Activated naive CD4-positive, alpha-beta T cell treated with anti-CD3 and anti-CD28 coated beads, Interleukin-2, amount 50 U/mL, for 24 hours (primary cell): Measurements from ENCODE around the gene LMX1A.

Experiments
- H3K27ac Mint-ChIP-seq: one replicate; pipeline ENCODE4 v1.8.0; 2021; ENCODE audit warnings: mild to moderate bottlenecking, mixed read lengths
- H3K27me3 Mint-ChIP-seq: one replicate; pipeline ENCODE4 v1.8.0; 2021; ENCODE audit warnings: mixed read lengths
- H3K36me3 Mint-ChIP-seq: one replicate; pipeline ENCODE4 v1.8.0; 2021; ENCODE audit warnings: mixed read lengths
- H3K4me1 Mint-ChIP-seq: one replicate; pipeline ENCODE4 v1.8.0; 2021; ENCODE audit warnings: mixed read lengths
- H3K4me3 Mint-ChIP-seq: one replicate; pipeline ENCODE4 v1.8.0; 2021; ENCODE audit warnings: mild to moderate bottlenecking, mixed read lengths
- H3K9me3 Mint-ChIP-seq: one replicate; pipeline ENCODE4 v1.8.0; 2021; ENCODE audit warnings: mixed read lengths

LMX1A gene

GRCh38 chr1:165350840-165351239 lies 5.7 kb downstream of the LMX1A start:
- Mint-ChIP-seq H3K27ac (no peak overlapping the region), H3K36me3 (no peaks in the 10 kb centered on the region), H3K4me3 (no peak overlapping the region), H3K4me1 (peaks cover 5% of the 10 kb centered on the region), H3K9me3 (no peaks in the 10 kb centered on the region), H3K27me3 (peaks cover 61% of the 10 kb centered on the region)

- Mint-ChIP-seq H3K27me3 (peaks cover 47% of the 10 kb centered on the region), H3K36me3 (no peaks in the 10 kb centered on the region), H3K4me1 (no peaks in the 10 kb centered on the region), H3K9me3 (no peaks in the 10 kb centered on the region), H3K27ac (no peak overlapping the region), H3K4me3 (no peak overlapping the region)
Observed at GRCh38 chr1:165345502-165345901, 11.0 kb downstream of the LMX1A start.

GRCh38 chr1:165344736-165345135 lies 11.8 kb downstream of the LMX1A start:
- Mint-ChIP-seq H3K9me3 (no peaks in the 10 kb centered on the region), H3K4me3 (no peak overlapping the region), H3K27ac (no peak overlapping the region), H3K27me3 (peaks cover 42% of the 10 kb centered on the region), H3K4me1 (no peaks in the 10 kb centered on the region), H3K36me3 (no peaks in the 10 kb centered on the region)

- H3K4me3 Mint-ChIP-seq: no peak overlapping the region
- H3K36me3 Mint-ChIP-seq: no peaks in the 10 kb centered on the region
- H3K27ac Mint-ChIP-seq: no peak overlapping the region
- H3K27me3 Mint-ChIP-seq: peaks cover 38% of the 10 kb centered on the region
- H3K9me3 Mint-ChIP-seq: no peaks in the 10 kb centered on the region
- H3K4me1 Mint-ChIP-seq: no peaks in the 10 kb centered on the region
Observed at GRCh38 chr1:165344198-165344597, 12.3 kb downstream of the LMX1A start.

- no peaks in the 10 kb centered on the region for H3K36me3 Mint-ChIP-seq
- peaks cover 31% of the 10 kb centered on the region for H3K27me3 Mint-ChIP-seq
- H3K4me3 Mint-ChIP-seq: no peak overlapping the region
- H3K4me1 Mint-ChIP-seq: no peaks in the 10 kb centered on the region
- H3K27ac Mint-ChIP-seq: no peak overlapping the region
- no peaks in the 10 kb centered on the region for H3K9me3 Mint-ChIP-seq
Observed at GRCh38 chr1:165342587-165342986, 13.9 kb downstream of the LMX1A start.

- H3K27me3 Mint-ChIP-seq: peaks cover 28% of the 10 kb centered on the region
- H3K4me1 Mint-ChIP-seq: no peaks in the 10 kb centered on the region
- no peaks in the 10 kb centered on the region for H3K9me3 Mint-ChIP-seq
- no peak overlapping the region for H3K4me3 Mint-ChIP-seq
- H3K36me3 Mint-ChIP-seq: no peaks in the 10 kb centered on the region
- no peak overlapping the region for H3K27ac Mint-ChIP-seq
Observed at GRCh38 chr1:165342168-165342567, 14.3 kb downstream of the LMX1A start.

- no peaks in the 10 kb centered on the region for H3K9me3 Mint-ChIP-seq
- no peak overlapping the region for H3K4me3 Mint-ChIP-seq
- H3K36me3 Mint-ChIP-seq: no peaks in the 10 kb centered on the region
- no peaks in the 10 kb centered on the region for H3K4me1 Mint-ChIP-seq
- peaks cover 22% of the 10 kb centered on the region for H3K27me3 Mint-ChIP-seq
- no peak overlapping the region for H3K27ac Mint-ChIP-seq
Observed at GRCh38 chr1:165339164-165339563, 17.4 kb downstream of the LMX1A start.

GRCh38 chr1:165330483-165330882 lies 26.0 kb downstream of the LMX1A start:
- Mint-ChIP-seq H3K27ac (no peak overlapping the region), H3K36me3 (no peaks in the 10 kb centered on the region), H3K4me1 (no peaks in the 10 kb centered on the region), H3K4me3 (no peak overlapping the region), H3K27me3 (peaks cover 17% of the 10 kb centered on the region), H3K9me3 (no peaks in the 10 kb centered on the region)

- Mint-ChIP-seq H3K4me1 (no peaks in the 10 kb centered on the region), H3K36me3 (no peaks in the 10 kb centered on the region), H3K4me3 (no peak overlapping the region), H3K9me3 (no peaks in the 10 kb centered on the region), H3K27ac (no peak overlapping the region), H3K27me3 (peaks cover 19% of the 10 kb centered on the region)
Observed at GRCh38 chr1:165329104-165329503, 27.4 kb downstream of the LMX1A start.

GRCh38 chr1:165328136-165328535 lies 28.4 kb downstream of the LMX1A start:
- Mint-ChIP-seq H3K4me1 (no peaks in the 10 kb centered on the region), H3K9me3 (no peaks in the 10 kb centered on the region), H3K4me3 (no peak overlapping the region), H3K27me3 (peaks cover 21% of the 10 kb centered on the region), H3K36me3 (no peaks in the 10 kb centered on the region), H3K27ac (no peak overlapping the region)

- no peaks in the 10 kb centered on the region for H3K9me3 Mint-ChIP-seq
- peaks cover 22% of the 10 kb centered on the region for H3K27me3 Mint-ChIP-seq
- no peaks in the 10 kb centered on the region for H3K4me1 Mint-ChIP-seq
- H3K27ac Mint-ChIP-seq: no peak overlapping the region
- no peaks in the 10 kb centered on the region for H3K36me3 Mint-ChIP-seq
- H3K4me3 Mint-ChIP-seq: no peak overlapping the region
Observed at GRCh38 chr1:165327538-165327937, 29.0 kb downstream of the LMX1A start.

GRCh38 chr1:165325460-165326203 lies 30.9 kb downstream of the LMX1A start:
- Mint-ChIP-seq H3K36me3 (no peaks in the 10 kb centered on the region), H3K4me1 (no peaks in the 10 kb centered on the region), H3K27me3 (peaks cover 24% of the 10 kb centered on the region)

GRCh38 chr1:165324050-165324449 lies 32.5 kb downstream of the LMX1A start:
- Mint-ChIP-seq H3K4me3 (no peak overlapping the region), H3K9me3 (peaks cover 9% of the 10 kb centered on the region), H3K27ac (no peak overlapping the region), H3K36me3 (no peaks in the 10 kb centered on the region), H3K4me1 (no peaks in the 10 kb centered on the region), H3K27me3 (peaks cover 23% of the 10 kb centered on the region)

More at GRCh38 chr1:165325460-165326203, 30.9 kb downstream of the LMX1A start:
- no peak overlapping the region for H3K27ac Mint-ChIP-seq
- H3K9me3 Mint-ChIP-seq: peaks cover 9% of the 10 kb centered on the region
- H3K4me3 Mint-ChIP-seq: no peak overlapping the region

GRCh38 chr1:165317612-165318011 lies 38.9 kb downstream of the LMX1A start:
- no peaks in the 10 kb centered on the region for H3K4me1 Mint-ChIP-seq
- H3K4me3 Mint-ChIP-seq: no peak overlapping the region
- H3K27ac Mint-ChIP-seq: no peak overlapping the region
- peaks cover 19% of the 10 kb centered on the region for H3K27me3 Mint-ChIP-seq
- H3K9me3 Mint-ChIP-seq: peaks cover 9% of the 10 kb centered on the region
- no peaks in the 10 kb centered on the region for H3K36me3 Mint-ChIP-seq

- H3K4me3 Mint-ChIP-seq: no peak overlapping the region
- peaks cover 5% of the 10 kb centered on the region for H3K9me3 Mint-ChIP-seq
- H3K27me3 Mint-ChIP-seq: peaks cover 17% of the 10 kb centered on the region
- no peaks in the 10 kb centered on the region for H3K36me3 Mint-ChIP-seq
- no peak overlapping the region for H3K27ac Mint-ChIP-seq
- H3K4me1 Mint-ChIP-seq: no peaks in the 10 kb centered on the region
Observed at GRCh38 chr1:165316153-165316772, 40.3 kb downstream of the LMX1A start.

GRCh38 chr1:165315481-165315880 lies 41.0 kb downstream of the LMX1A start:
- Mint-ChIP-seq H3K27ac (no peak overlapping the region), H3K4me3 (no peak overlapping the region)

More at GRCh38 chr1:165315481-165315880, 41.0 kb downstream of the LMX1A start:
- no peaks in the 10 kb centered on the region for H3K4me1 Mint-ChIP-seq
- peaks cover 17% of the 10 kb centered on the region for H3K27me3 Mint-ChIP-seq
- H3K9me3 Mint-ChIP-seq: no peaks in the 10 kb centered on the region
- no peaks in the 10 kb centered on the region for H3K36me3 Mint-ChIP-seq
